Fibroblast of villous mesenchyme (primary cell): Measurements from ENCODE around the gene GINS1. TPM values are rescaled to one million over a fixed set of nuclear protein-coding genes. Genes with fewer than 3 reads are reported as not detected.

ENCODE experiments used
- DNase-seq: peaks from one replicate; pipeline ENCODE4 v3.0.0-alpha.2; 2010; ENCODE audit warnings: low read depth
- H3K4me3 ChIP-seq: 2 replicates; pipeline ENCODE4 v1.5.1; 2011; ENCODE audit warnings: low read depth, mild to moderate bottlenecking, low read length
- CTCF ChIP-seq: IDR thresholded peaks from 2 replicates; pipeline ENCODE4 v1.5.1; 2012; ENCODE audit warnings: low read depth, mild to moderate bottlenecking, low read length; ENCODE audit not compliant: insufficient read depth
- total RNA-seq: library from RNA; depleted of rRNA; stranded (reverse); fragments of >200 nt; gene quantifications from 2 replicates; pipeline ENCODE4 v1.2.3, GENCODE V29; 2012

The GINS1 gene
- total RNA-seq, 1 donor: 13.8 TPM

- no peak for TF ChIP-seq CTCF
- peak within 1 kb of the TSS; percentile 90 for H3K4me3 ChIP-seq
- DNase-seq: peak; percentile 97
Measured at GRCh38 chr20:25390538-25391528, 16.6 kb upstream of the GINS1 start, which contains the start of gene ABHD12. Gene ABHD12, minus strand, starts transcription at chr20:25390835. Its CDS starts 132 bp downstream, at chr20:25390703.

- no peak overlapping the region for H3K4me3 ChIP-seq
- DNase-seq: no peak
- no peak for TF ChIP-seq CTCF
Measured at GRCh38 chr20:25394276-25394675, 13.2 kb upstream of the GINS1 start.

- no peak overlapping the region for H3K4me3 ChIP-seq
- TF ChIP-seq CTCF: no peak
- DNase-seq: no peak
Measured at GRCh38 chr20:25394996-25395395, 12.5 kb upstream of the GINS1 start.

GRCh38 chr20:25397096-25397495 is 10.4 kb upstream of the GINS1 start:
- DNase-seq: no peak
- no peak for TF ChIP-seq CTCF

GRCh38 chr20:25397821-25398220 is 9.7 kb upstream of the GINS1 start:
- H3K4me3 ChIP-seq: no peak overlapping the region
- no peak for TF ChIP-seq CTCF
- peak; percentile 48 for DNase-seq

More at GRCh38 chr20:25397096-25397495, 10.4 kb upstream of the GINS1 start:
- no peak overlapping the region for H3K4me3 ChIP-seq

GRCh38 chr20:25398376-25399036 is 9.0 kb upstream of the GINS1 start:
- DNase-seq: peak; percentile 48
- no peak for TF ChIP-seq CTCF
- no peak overlapping the region for H3K4me3 ChIP-seq
